K562 (cell line): ENCODE results near the gene ADAR. TPM values are rescaled to one million over a fixed set of nuclear protein-coding genes. Genes with fewer than 3 reads are reported as not detected.

Source experiments
- ATAC-seq: fragments of 200-7000 bp; cut with Tn5 transposase; 3 replicates; pipeline ENCODE4 v1.9.1; 2020; ENCODE audit warnings: moderate library complexity
- BruUV-seq: library from RNA; stranded (reverse); fragments of 400-500 nt; replicated peaks from 2 replicates; lab custom pipeline; 2021; lab: Mats Ljungman, UMichigan
- CTCF ChIA-PET: fragments of 300-600 bp; formaldehyde crosslinking; extraction: SDS; loops from one replicate; lab custom pipeline; 2021; ENCODE audit warnings: low intra/inter-chr PET ratio; lab: Yijun Ruan, JAX
- POLR2A ChIA-PET: fragments of 300-600, 350-650 bp; sonication (Branson Sonifier 250); formaldehyde crosslinking; extraction: SDS; loops from one replicate; lab custom pipeline; 2021; ENCODE audit warnings: antibody characterized with exemption, inconsistent platforms; lab: Yijun Ruan, JAX
- DNase-seq, 4 experiments: peaks; one replicate each; pipeline versions ENCODE4 v3.0.0 to v3.0.0-alpha.2; 2011 to 2018; ENCODE audit warnings: low spot score in 3 of 4, mixed read lengths in 3 of 4; ENCODE audit errors: extremely low read depth in 1 of 4
- FAIRE-seq: peaks from 2 replicates; lab custom pipeline; 2011; peaks lifted over from hg19 to GRCh38; lab: Jason Lieb, UNC
- H2AFZ ChIP-seq: 2 replicates; pipeline ENCODE4 v1.6.0; 2011; ENCODE audit warnings: low read depth, low read length, control low read depth, inconsistent platforms
- H3K27ac ChIP-seq: fragments of 200-600 bp; 3 replicates; pipeline ENCODE4 v1.8.0; 2011; ENCODE audit warnings: low read depth, mild to moderate bottlenecking, control low read depth, inconsistent platforms, low read length, moderate library complexity, mixed read lengths; ENCODE audit errors: extremely low read depth
- H3K27me3 ChIP-seq, 2 experiments: fragments of 300-600 bp in 1 of 2; 2 replicates in 1 of 2; 3 replicates in 1 of 2; pipeline versions ENCODE4 v1.6.0 to v1.8.0; 2011; ENCODE audit warnings: inconsistent platforms in 2 of 2, low read length in 2 of 2, mild to moderate bottlenecking in 1 of 2, mixed read lengths in 1 of 2, moderate library complexity in 1 of 2; ENCODE audit not compliant: control insufficient read depth in 2 of 2, insufficient read depth in 2 of 2
- H3K36me3 ChIP-seq: fragments of 300-600 bp; 3 replicates; pipeline ENCODE4 v1.8.0; 2011; ENCODE audit warnings: mild to moderate bottlenecking, low read length, inconsistent platforms; ENCODE audit not compliant: control insufficient read depth, insufficient read depth
- H3K4me1 ChIP-seq, 2 experiments: fragments of 200-600 bp in 1 of 2; replicated peaks in 1 of 2; 2 replicates in 1 of 2; 3 replicates in 1 of 2; pipeline versions ENCODE4 v1.5.1 to v1.8.0; 2011; ENCODE audit warnings: inconsistent platforms in 2 of 2, low read length in 2 of 2, mild to moderate bottlenecking in 1 of 2, mixed read lengths in 1 of 2, moderate library complexity in 1 of 2; ENCODE audit not compliant: control insufficient read depth in 2 of 2, insufficient read depth in 2 of 2
- H3K4me2 ChIP-seq: 2 replicates; pipeline ENCODE4 v1.6.1; 2011; ENCODE audit warnings: low read length, control low read depth, inconsistent platforms, mixed read lengths; ENCODE audit not compliant: insufficient read depth
- H3K4me3 ChIP-seq: fragments of 200-600 bp; sonication (generic), shearing (Covaris generic); 2 replicates; pipeline ENCODE4 v1.5.1; 2016; ENCODE audit warnings: control low read depth, inconsistent platforms
- H3K79me2 ChIP-seq: fragments of 200-600 bp; 3 replicates; pipeline ENCODE4 v1.8.0; 2011; ENCODE audit warnings: low read length, inconsistent platforms; ENCODE audit not compliant: control insufficient read depth, insufficient read depth
- H3K9ac ChIP-seq, 2 experiments: 2 replicates each; pipeline versions ENCODE4 v1.6.0 to v1.6.1; 2011; ENCODE audit warnings: low read depth in 2 of 2, low read length in 2 of 2, control low read depth in 1 of 2, inconsistent platforms in 1 of 2, mild to moderate bottlenecking in 1 of 2, mixed read lengths in 1 of 2; ENCODE audit not compliant: insufficient read depth in 1 of 2
- H3K9me1 ChIP-seq: one replicate; pipeline ENCODE4 v1.6.0; 2011; ENCODE audit warnings: inconsistent platforms, mild to moderate bottlenecking, low read length, moderate library complexity; ENCODE audit not compliant: control insufficient read depth, insufficient read depth
- H3K9me3 ChIP-seq: replicated peaks from 2 replicates; pipeline ENCODE4 v1.5.1; 2011; ENCODE audit warnings: low read depth, low read length, inconsistent platforms; ENCODE audit not compliant: control insufficient read depth, insufficient read depth
- H4K20me1 ChIP-seq: replicated peaks from 2 replicates; pipeline ENCODE4 v1.6.1; 2011; ENCODE audit warnings: low read length, inconsistent platforms, mixed read lengths; ENCODE audit not compliant: control insufficient read depth, insufficient read depth
- ADNP ChIP-seq: fragments of 200-800 bp; sonication (Bioruptor generic); IDR thresholded peaks from 2 replicates; pipeline ENCODE4 v1.6.1; 2016; ENCODE audit warnings: missing genetic modification characterization, missing compliant biosample characterization
- C11orf30 ChIP-seq: fragments of 450-650 bp; IDR thresholded peaks from 2 replicates; pipeline ENCODE4 v1.6.1; 2016; ENCODE audit warnings: low read depth, mild to moderate bottlenecking
- CXXC5 ChIP-seq: fragments of 250-450 bp; sonication (Bioruptor Pico); IDR thresholded peaks from 2 replicates; pipeline ENCODE4 v1.8.0; 2022; ENCODE audit warnings: inconsistent platforms, mild to moderate bottlenecking, moderate library complexity
- HSF4 ChIP-seq: fragments of 250-450 bp; sonication (Bioruptor Pico); IDR thresholded peaks from 2 replicates; pipeline ENCODE4 v2.1.2; 2022; ENCODE audit warnings: mild to moderate bottlenecking, moderate library complexity, borderline replicate concordance
- JUN ChIP-seq, 2 experiments: sonication (generic) in 1 of 2; formaldehyde crosslinking in 1 of 2; IDR thresholded peaks; 2 replicates each; pipeline versions ENCODE4 v1.6.1 to v1.8.0; 2012 to 2022; ENCODE audit warnings: borderline replicate concordance in 2 of 2, mild to moderate bottlenecking in 2 of 2, improper control_type of control experiment in 1 of 2, low read depth in 1 of 2, low read length in 1 of 2, missing genetic modification reagents in 1 of 2
- KHSRP ChIP-seq: fragments of 450-650 bp; IDR thresholded peaks from 2 replicates; pipeline ENCODE4 v1.6.1; 2017
- MAFF ChIP-seq: IDR thresholded peaks from 2 replicates; pipeline ENCODE4 v1.6.1; 2012; ENCODE audit warnings: low read length, improper control_type of control experiment
- MAFK ChIP-seq: IDR thresholded peaks from 2 replicates; pipeline ENCODE4 v1.6.1; 2011; ENCODE audit warnings: low read length, improper control_type of control experiment
- NFATC3 ChIP-seq: fragments of 450-650 bp; IDR thresholded peaks from 2 replicates; pipeline ENCODE4 v1.6.1; 2017; ENCODE audit warnings: mild to moderate bottlenecking
- NFE2 ChIP-seq: IDR thresholded peaks from 2 replicates; pipeline ENCODE4 v1.6.1; 2014; ENCODE audit warnings: antibody characterized with exemption, low read depth
- POU5F1 ChIP-seq: fragments of 150-350 bp; IDR thresholded peaks from 2 replicates; pipeline ENCODE4 v1.6.1; 2014; ENCODE audit warnings: borderline replicate concordance, low read length, low read depth, mild to moderate bottlenecking; ENCODE audit not compliant: partially characterized antibody
- PRMT5 ChIP-seq: sonication (generic); formaldehyde crosslinking; IDR thresholded peaks from 2 replicates; pipeline ENCODE4 v1.5.0; 2020; ENCODE audit warnings: missing genetic modification reagents
- TCF7 ChIP-seq: sonication (generic); IDR thresholded peaks from 2 replicates; pipeline ENCODE4 v1.6.1; 2016; ENCODE audit warnings: antibody characterized with exemption, borderline replicate concordance
- ZBTB43 ChIP-seq: sonication (generic); formaldehyde crosslinking; IDR thresholded peaks from 2 replicates; pipeline ENCODE4 v1.8.0; 2023; ENCODE audit warnings: mild to moderate bottlenecking, missing genetic modification reagents
- ZKSCAN1 ChIP-seq: fragments of 150-350 bp; IDR thresholded peaks from 2 replicates; pipeline ENCODE4 v1.6.1; 2016; ENCODE audit warnings: low read depth, low read length
- ZNF316 ChIP-seq: fragments of 450-650 bp; IDR thresholded peaks from 2 replicates; pipeline ENCODE4 v1.6.1; 2016
- ZNF592 ChIP-seq: fragments of 450-650 bp; IDR thresholded peaks from 2 replicates; pipeline ENCODE4 v1.6.1; 2017; ENCODE audit warnings: antibody characterized with exemption, mild to moderate bottlenecking
- WGBS: fragments of 100-300 bp; shearing (Covaris generic); methylation state at CpG from one replicate; pipeline ENCODE4 v1.1.6; 2016; ENCODE audit warnings: low coverage, mixed read lengths; ENCODE audit not compliant: insufficient coverage; ENCODE audit errors: missing lambda C conversion rate; 5-methylcytosine and 5-hydroxymethylcytosine counted together
- in situ Hi-C: fragments of 300-500 bp; cut with MboI; formaldehyde crosslinking; loops from 4 replicates; pipeline ENCODE4 v1.15.0; 2018; ENCODE audit warnings: inconsistent platforms, mixed read lengths
- intact Hi-C: fragments of 100-400 bp; cut with micrococcal nuclease; formaldehyde crosslinking; loops from 2 replicates; pipeline ENCODE4 v1.14.2; 2022
- polyA plus RNA-seq, 8 experiments: library from polyadenylated mRNA; depleted of rRNA in 4 of 8; stranded (reverse) in 5 of 8; unstranded in 3 of 8; fragments of >200 nt; fragmentation: Nextera tagmentation in 2 of 8; fragmentation: Illumina TruSeq in 1 of 8; extraction: Ambion mirVana in 2 of 8; extraction: Trizol in 1 of 8; gene quantifications; 2 replicates each; pipeline versions ENCODE4 v1.2.1 to v1.2.3, GENCODE V29; 2011 to 2014; ENCODE audit warnings: inconsistent platforms in 1 of 8, missing spikeins in 1 of 8
- total RNA-seq, 7 experiments: library from RNA; depleted of rRNA in 6 of 7; stranded (reverse); fragments of >200 nt in 6 of 7; fragmentation: Illumina TruSeq in 2 of 7; extraction: Trizol in 2 of 7; gene quantifications; 2 replicates each; pipeline versions ENCODE4 v1.2.1 to v1.2.3, GENCODE V29; 2011 to 2021; ENCODE audit warnings: low replicate concordance in 1 of 7
- TF ChIP-seq, protein P1 (sequence below), 2 experiments: fragments of 450-650 bp in 1 of 2; sonication (generic) in 1 of 2; formaldehyde crosslinking in 1 of 2; IDR thresholded peaks in 1 of 2; conservative IDR thresholded peaks in 1 of 2; 2 replicates each; pipeline versions ENCODE4 v1.6.1 to v1.8.1; 2016 to 2023; ENCODE audit warnings: mild to moderate bottlenecking in 2 of 2, moderate library complexity in 2 of 2, inconsistent platforms in 1 of 2, missing genetic modification reagents in 1 of 2

Gene ADAR
- total and polyA plus RNA-seq, 9 of the 15 experiments (the other 6 are each of a cell fraction or from before 2014, with no cell fraction given): 30.1 to 123 (median 60.2) TPM

- Histone ChIP-seq H4K20me1 (no peaks in the 10 kb centered on the region), H3K36me3 (no peaks in the 10 kb centered on the region), H3K4me3 (no peak overlapping the region), H3K9ac (no peak overlapping the region), H3K79me2 (no peaks in the 10 kb centered on the region), H2AFZ (peak overlapping the region; percentile 63; the same call in 1 of the 2 replicates), H3K9me1 (no peaks in the 10 kb centered on the region), H3K9me3 (peaks cover 4% of the 10 kb centered on the region; the same call in 1 of the 2 replicates), H3K4me2 (no peak overlapping the region), H3K4me1 (no peaks in the 10 kb centered on the region), H3K27ac (no peak overlapping the region), H3K27me3 (no peaks in the 10 kb centered on the region)
- intact Hi-C loops (no loop called here), in situ Hi-C loops (no loop called here)
- no peak for ATAC-seq
- no peak for DNase-seq
- ChIA-PET CTCF (interaction anchor here (0.6 kb wide), 1 partner anchor 382 kb away, joined by 4 read pairs; no protein-coding TSS in a partner anchor), POLR2A (interaction anchor here (1.0 kb wide), 1 partner anchor 31 kb away, joined by 5 read pairs; no protein-coding TSS in a partner anchor)
- BruUV-seq: no TSS peak
- FAIRE-seq: no peak
- WGBS: 20% methylated on average over 2 of the region's 2 CpGs
- TF ChIP-seq, protein P1, sequence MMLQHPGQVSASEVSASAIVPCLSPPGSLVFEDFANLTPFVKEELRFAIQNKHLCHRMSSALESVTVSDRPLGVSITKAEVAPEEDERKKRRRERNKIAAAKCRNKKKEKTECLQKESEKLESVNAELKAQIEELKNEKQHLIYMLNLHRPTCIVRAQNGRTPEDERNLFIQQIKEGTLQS (IDR thresholded peaks at IDR 0.05): peak; percentile 39
- TF ChIP-seq, protein P1 (CRISPR knock-in tag; conservative IDR thresholded peaks at IDR 0.05): no peak
- TF ChIP-seq KHSRP (no peak), ZKSCAN1 (no peak), PRMT5 (CRISPR knock-in tag) (no peak), JUN (IDR thresholded peaks at IDR 0.05; ENCODE audit: borderline replicate concordance, low read depth, low read length) (no peak), JUN (CRISPR knock-in tag; IDR thresholded peaks at IDR 0.05; ENCODE audit: borderline replicate concordance) (no peak), ADNP (tag) (no peak), MAFK (peak; percentile 82), ZBTB43 (CRISPR knock-in tag) (no peak), ZNF592 (no peak), TCF7 (no peak), HSF4 (CRISPR knock-in tag) (no peak), NFE2 (peak; percentile 66), POU5F1 (no peak), C11orf30 (peak; percentile 95), NFATC3 (no peak), ZNF316 (peak; percentile 98), CXXC5 (no peak), MAFF (peak; percentile 85)
Observed at GRCh38 chr1:154635171-154635570, 27.2 kb upstream of the ADAR start.
